AG20443 (cell line): ENCODE data around the gene ZNF784.
"Not testable (repeated sequence)": the region's sequence is repeated elsewhere in the genome, so short reads cannot be mapped to it uniquely, and the experiment has no call there.

Experiments used
- DNase-seq: peaks from one replicate; pipeline ENCODE4 v3.0.0; 2012; ENCODE audit warnings: low spot score, mixed read lengths

ZNF784 gene

GRCh38 chr19:55582284-55582683, 42.1 kb downstream of the ZNF784 start:
- not testable (repeated sequence) for DNase-seq

GRCh38 chr19:55581823-55582223, 42.5 kb downstream of the ZNF784 start:
- DNase-seq = no peak

GRCh38 chr19:55581145-55581822, 43.1 kb downstream of the ZNF784 start:
- DNase-seq = no peak

- peak; percentile 94 for DNase-seq
These were observed 43.7 kb downstream of the ZNF784 start, which contains the start of gene ZNF579 for GRCh38 chr19:55580628-55581144. Gene ZNF579, minus strand, starts transcription at chr19:55580848. Its CDS starts 1,209 bp downstream, at chr19:55579639.

GRCh38 chr19:55579766-55580621, 44.4 kb downstream of the ZNF784 start:
- DNase-seq = peak; percentile 36

- DNase-seq = no peak
These were observed 45.3 kb downstream of the ZNF784 start for GRCh38 chr19:55578761-55579747.

GRCh38 chr19:55578031-55578760, 46.2 kb downstream of the ZNF784 start:
- DNase-seq = no peak

- DNase-seq = no peak
These were observed 47.6 kb downstream of the ZNF784 start for GRCh38 chr19:55576746-55577145.

GRCh38 chr19:55573929-55574328, 50.4 kb downstream of the ZNF784 start:
- not testable (repeated sequence) for DNase-seq
